GM03348 (cell line): ENCODE data around the gene TAF3.

Source experiments
- DNase-seq: peaks from one replicate; pipeline ENCODE4 v3.0.0; 2012; ENCODE audit warnings: low spot score

TAF3 gene

GRCh38 chr10:8034466-8035005 lies 216.2 kb downstream of the TAF3 start:
- DNase-seq: no peak

GRCh38 chr10:8035006-8035640 lies 216.8 kb downstream of the TAF3 start:
- DNase-seq: no peak

- DNase-seq: no peak
Measured at GRCh38 chr10:8035641-8036470, 217.6 kb downstream of the TAF3 start.

- DNase-seq: no peak
Measured at GRCh38 chr10:8036506-8037198, 218.3 kb downstream of the TAF3 start.

GRCh38 chr10:8037199-8037801 lies 219.0 kb downstream of the TAF3 start:
- DNase-seq: no peak

GRCh38 chr10:8037941-8038894 lies 219.9 kb downstream of the TAF3 start:
- DNase-seq: no peak

- no peak for DNase-seq
Measured at GRCh38 chr10:8039321-8039881, 221.1 kb downstream of the TAF3 start.

GRCh38 chr10:8040651-8041050 lies 222.3 kb downstream of the TAF3 start:
- DNase-seq: no peak

- DNase-seq: no peak
Measured at GRCh38 chr10:8041284-8041991, 223.1 kb downstream of the TAF3 start.

GRCh38 chr10:8041992-8042720 lies 223.9 kb downstream of the TAF3 start:
- DNase-seq: no peak

GRCh38 chr10:8042721-8043568 lies 224.6 kb downstream of the TAF3 start:
- no peak for DNase-seq

- no peak for DNase-seq
Measured at GRCh38 chr10:8043569-8044306, 225.4 kb downstream of the TAF3 start.

GRCh38 chr10:8044331-8044907 lies 226.1 kb downstream of the TAF3 start:
- no peak for DNase-seq

GRCh38 chr10:8044908-8045725 lies 226.8 kb downstream of the TAF3 start:
- no peak for DNase-seq

- no peak for DNase-seq
Measured at GRCh38 chr10:8045726-8046494, 227.6 kb downstream of the TAF3 start.
